Activated CD4-positive, alpha-beta T cell treated with anti-CD3 and anti-CD28 coated beads, Interleukin-2, amount 10 ng/mL, durations not matched to agents 24 days and 14 days (primary cell): Measurements from ENCODE around the gene FRMD3. TPM values are rescaled to one million over a fixed set of nuclear protein-coding genes. Genes with fewer than 3 reads are reported as not detected.

Experiments
- DNase-seq: peaks from one replicate; pipeline ENCODE4 v3.0.0; 2022
- H3K27ac Mint-ChIP-seq: one replicate; pipeline ENCODE4 v1.8.0; 2022; ENCODE audit warnings: mild to moderate bottlenecking, mixed read lengths
- H3K27me3 Mint-ChIP-seq: one replicate; pipeline ENCODE4 v1.8.0; 2022; ENCODE audit warnings: mixed read lengths
- H3K36me3 Mint-ChIP-seq: one replicate; pipeline ENCODE4 v1.8.0; 2022; ENCODE audit warnings: low read depth, mild to moderate bottlenecking, mixed read lengths
- H3K4me1 Mint-ChIP-seq: one replicate; pipeline ENCODE4 v1.8.0; 2021; ENCODE audit warnings: mixed read lengths
- H3K4me3 Mint-ChIP-seq: one replicate; pipeline ENCODE4 v1.8.0; 2022; ENCODE audit warnings: mild to moderate bottlenecking, moderate library complexity, mixed read lengths
- H3K9me3 Mint-ChIP-seq: one replicate; pipeline ENCODE4 v1.8.0; 2021; ENCODE audit warnings: mixed read lengths
- intact Hi-C: fragments of 100-400 bp; cut with micrococcal nuclease; formaldehyde crosslinking; loops from one replicate; pipeline ENCODE4 v1.15.1; 2023
- total RNA-seq: library from RNA; stranded (reverse); gene quantifications from 2 replicates; pipeline ENCODE4 v1.2.3, GENCODE V29; 2022

The FRMD3 gene
- total RNA-seq, 1 donor from 2014 or later = 0.30 TPM

GRCh38 chr9:83334320-83334719, 203.9 kb downstream of the FRMD3 start:
- Mint-ChIP-seq H3K9me3 (no peaks in the 10 kb centered on the region), H3K27ac (no peak overlapping the region), H3K36me3 (no peaks in the 10 kb centered on the region), H3K27me3 (no peaks in the 10 kb centered on the region), H3K4me1 (no peaks in the 10 kb centered on the region), H3K4me3 (no peak overlapping the region)
- intact Hi-C loops = loop anchor here (1.0 kb wide), 2 partner anchors 210 to 263 kb away; no protein-coding TSS in a partner anchor
- DNase-seq = peak; percentile 91

GRCh38 chr9:83330207-83331196, 207.7 kb downstream of the FRMD3 start:
- Mint-ChIP-seq H3K27ac (no peak overlapping the region), H3K4me1 (no peaks in the 10 kb centered on the region), H3K36me3 (no peaks in the 10 kb centered on the region), H3K4me3 (no peak overlapping the region), H3K27me3 (no peaks in the 10 kb centered on the region), H3K9me3 (no peaks in the 10 kb centered on the region)
- no peak for DNase-seq
- intact Hi-C loops = no loop called here

- H3K4me1 Mint-ChIP-seq = no peaks in the 10 kb centered on the region
- peaks cover under 1% of the 10 kb centered on the region for H3K9me3 Mint-ChIP-seq
- H3K27ac Mint-ChIP-seq = no peak overlapping the region
Measured at GRCh38 chr9:83327750-83328622, 210.2 kb downstream of the FRMD3 start.

GRCh38 chr9:83327323-83327722, 210.9 kb downstream of the FRMD3 start:
- Mint-ChIP-seq H3K4me3 (no peak overlapping the region), H3K27me3 (no peaks in the 10 kb centered on the region), H3K4me1 (no peaks in the 10 kb centered on the region), H3K36me3 (no peaks in the 10 kb centered on the region), H3K27ac (no peak overlapping the region), H3K9me3 (peaks cover 4% of the 10 kb centered on the region)
- no peak for DNase-seq
- intact Hi-C loops = no loop called here

More at GRCh38 chr9:83327750-83328622, 210.2 kb downstream of the FRMD3 start:
- DNase-seq = no peak
- intact Hi-C loops = no loop called here
- Mint-ChIP-seq H3K4me3 (no peak overlapping the region), H3K27me3 (no peaks in the 10 kb centered on the region), H3K36me3 (no peaks in the 10 kb centered on the region)

GRCh38 chr9:83323148-83323547, 215.1 kb downstream of the FRMD3 start:
- Mint-ChIP-seq H3K36me3 (no peaks in the 10 kb centered on the region), H3K4me3 (no peak overlapping the region), H3K27me3 (no peaks in the 10 kb centered on the region), H3K4me1 (no peaks in the 10 kb centered on the region), H3K9me3 (peaks cover 4% of the 10 kb centered on the region), H3K27ac (no peak overlapping the region)
- intact Hi-C loops = no loop called here
- no peak for DNase-seq

GRCh38 chr9:83322438-83322837, 215.8 kb downstream of the FRMD3 start:
- no peaks in the 10 kb centered on the region for H3K4me1 Mint-ChIP-seq
- H3K27me3 Mint-ChIP-seq = no peaks in the 10 kb centered on the region
- no peaks in the 10 kb centered on the region for H3K36me3 Mint-ChIP-seq
- no peak overlapping the region for H3K27ac Mint-ChIP-seq
- H3K4me3 Mint-ChIP-seq = no peak overlapping the region
- intact Hi-C loops = no loop called here
- DNase-seq = no peak
- peaks cover 4% of the 10 kb centered on the region for H3K9me3 Mint-ChIP-seq

GRCh38 chr9:83317244-83317643, 221.0 kb downstream of the FRMD3 start:
- H3K36me3 Mint-ChIP-seq = no peaks in the 10 kb centered on the region
- no peaks in the 10 kb centered on the region for H3K27me3 Mint-ChIP-seq
- no peak overlapping the region for H3K27ac Mint-ChIP-seq
- no peaks in the 10 kb centered on the region for H3K4me1 Mint-ChIP-seq
- no peaks in the 10 kb centered on the region for H3K9me3 Mint-ChIP-seq
- no peak for DNase-seq
- H3K4me3 Mint-ChIP-seq = no peak overlapping the region
- intact Hi-C loops = no loop called here

- Mint-ChIP-seq H3K9me3 (no peaks in the 10 kb centered on the region), H3K36me3 (no peaks in the 10 kb centered on the region), H3K27ac (no peak overlapping the region), H3K4me3 (no peak overlapping the region), H3K4me1 (no peaks in the 10 kb centered on the region), H3K27me3 (no peaks in the 10 kb centered on the region)
- no peak for DNase-seq
- intact Hi-C loops = no loop called here
Measured at GRCh38 chr9:83315649-83316048, 222.6 kb downstream of the FRMD3 start.

GRCh38 chr9:83313781-83314180, 224.4 kb downstream of the FRMD3 start:
- intact Hi-C loops = no loop called here
- no peaks in the 10 kb centered on the region for H3K9me3 Mint-ChIP-seq
- no peaks in the 10 kb centered on the region for H3K4me1 Mint-ChIP-seq
- no peak overlapping the region for H3K27ac Mint-ChIP-seq
- H3K4me3 Mint-ChIP-seq = no peak overlapping the region
- no peak for DNase-seq
- H3K27me3 Mint-ChIP-seq = no peaks in the 10 kb centered on the region
- no peaks in the 10 kb centered on the region for H3K36me3 Mint-ChIP-seq

GRCh38 chr9:83312537-83312936, 225.7 kb downstream of the FRMD3 start:
- Mint-ChIP-seq H3K27me3 (no peaks in the 10 kb centered on the region), H3K27ac (no peak overlapping the region)
- intact Hi-C loops = no loop called here

GRCh38 chr9:83307066-83307724, 231.0 kb downstream of the FRMD3 start:
- intact Hi-C loops = no loop called here
- no peaks in the 10 kb centered on the region for H3K27me3 Mint-ChIP-seq
- no peak for DNase-seq
- H3K27ac Mint-ChIP-seq = no peak overlapping the region
- no peaks in the 10 kb centered on the region for H3K4me1 Mint-ChIP-seq
- no peaks in the 10 kb centered on the region for H3K9me3 Mint-ChIP-seq
- no peaks in the 10 kb centered on the region for H3K36me3 Mint-ChIP-seq
- no peak overlapping the region for H3K4me3 Mint-ChIP-seq

More at GRCh38 chr9:83312537-83312936, 225.7 kb downstream of the FRMD3 start:
- Mint-ChIP-seq H3K36me3 (no peaks in the 10 kb centered on the region), H3K4me1 (no peaks in the 10 kb centered on the region), H3K9me3 (no peaks in the 10 kb centered on the region), H3K4me3 (no peak overlapping the region)
- DNase-seq = no peak

- no peaks in the 10 kb centered on the region for H3K4me1 Mint-ChIP-seq
- no peaks in the 10 kb centered on the region for H3K9me3 Mint-ChIP-seq
- no peak overlapping the region for H3K27ac Mint-ChIP-seq
- no peak for DNase-seq
- no peaks in the 10 kb centered on the region for H3K27me3 Mint-ChIP-seq
- H3K36me3 Mint-ChIP-seq = no peaks in the 10 kb centered on the region
- no peak overlapping the region for H3K4me3 Mint-ChIP-seq
- intact Hi-C loops = no loop called here
Measured at GRCh38 chr9:83304686-83305085, 233.5 kb downstream of the FRMD3 start.

GRCh38 chr9:83299571-83299970, 238.6 kb downstream of the FRMD3 start:
- Mint-ChIP-seq H3K27me3 (no peaks in the 10 kb centered on the region), H3K27ac (no peak overlapping the region), H3K4me3 (no peak overlapping the region), H3K4me1 (no peaks in the 10 kb centered on the region), H3K36me3 (no peaks in the 10 kb centered on the region), H3K9me3 (no peaks in the 10 kb centered on the region)
- intact Hi-C loops = no loop called here
- no peak for DNase-seq
